Activated CD4-positive, alpha-beta T cell treated with anti-CD3 and anti-CD28 coated beads for 36 hours (primary cell): ENCODE results near the gene RTF2. TPM values are rescaled to one million over a fixed set of nuclear protein-coding genes. Genes with fewer than 3 reads are reported as not detected.
"Not testable (repeated sequence)": the region's sequence is repeated elsewhere in the genome, so short reads cannot be mapped to it uniquely, and the experiment has no call there.

Experiments used
- ATAC-seq: fragments of 200-7000 bp; cut with Tn5 transposase; one replicate; pipeline ENCODE4 v1.10.0; 2021; ENCODE audit warnings: mild to moderate bottlenecking, moderate library complexity
- CTCF ChIA-PET: fragments of 350-600 bp; sonication (Branson Sonifier 250); formaldehyde crosslinking; loops from one replicate; lab custom pipeline; 2021; ENCODE audit warnings: antibody characterized with exemption; lab: Charles Lee
- POLR2A ChIA-PET: fragments of 350-600 bp; sonication (Branson Sonifier 250); formaldehyde crosslinking; loops from one replicate; lab custom pipeline; 2021; ENCODE audit warnings: antibody characterized with exemption, inconsistent platforms; lab: Charles Lee
- DNase-seq: peaks from one replicate; pipeline ENCODE4 v3.0.0-alpha.2; 2020
- H3K27ac Mint-ChIP-seq: one replicate; pipeline ENCODE4 v1.8.0; 2021; ENCODE audit warnings: mixed read lengths
- H3K27me3 Mint-ChIP-seq: one replicate; pipeline ENCODE4 v1.8.0; 2021; ENCODE audit warnings: mixed read lengths
- H3K36me3 Mint-ChIP-seq: one replicate; pipeline ENCODE4 v1.8.0; 2021; ENCODE audit warnings: low read depth, mixed read lengths
- H3K4me1 Mint-ChIP-seq: one replicate; pipeline ENCODE4 v1.8.0; 2021; ENCODE audit warnings: mixed read lengths
- H3K4me3 Mint-ChIP-seq: one replicate; pipeline ENCODE4 v1.8.0; 2021; ENCODE audit warnings: mild to moderate bottlenecking, moderate library complexity, mixed read lengths
- H3K9me3 Mint-ChIP-seq: one replicate; pipeline ENCODE4 v1.8.0; 2021; ENCODE audit warnings: low read depth, mixed read lengths
- intact Hi-C, 2 experiments: fragments of 100-400 bp; cut with DNase I in 1 of 2; cut with micrococcal nuclease in 1 of 2; formaldehyde crosslinking; loops; one replicate each; pipeline versions ENCODE4 v1.14.2 to v1.15.1; 2022 to 2024; cut with DNase I, micrococcal nuclease
- total RNA-seq, 2 experiments: library from RNA; stranded (reverse); gene quantifications; one replicate each; pipeline ENCODE4 v1.2.3, GENCODE V29; 2021

Gene RTF2
- total RNA-seq, 2 experiments from 2014 or later, result 68.5 to 80.8 TPM

DNA sequence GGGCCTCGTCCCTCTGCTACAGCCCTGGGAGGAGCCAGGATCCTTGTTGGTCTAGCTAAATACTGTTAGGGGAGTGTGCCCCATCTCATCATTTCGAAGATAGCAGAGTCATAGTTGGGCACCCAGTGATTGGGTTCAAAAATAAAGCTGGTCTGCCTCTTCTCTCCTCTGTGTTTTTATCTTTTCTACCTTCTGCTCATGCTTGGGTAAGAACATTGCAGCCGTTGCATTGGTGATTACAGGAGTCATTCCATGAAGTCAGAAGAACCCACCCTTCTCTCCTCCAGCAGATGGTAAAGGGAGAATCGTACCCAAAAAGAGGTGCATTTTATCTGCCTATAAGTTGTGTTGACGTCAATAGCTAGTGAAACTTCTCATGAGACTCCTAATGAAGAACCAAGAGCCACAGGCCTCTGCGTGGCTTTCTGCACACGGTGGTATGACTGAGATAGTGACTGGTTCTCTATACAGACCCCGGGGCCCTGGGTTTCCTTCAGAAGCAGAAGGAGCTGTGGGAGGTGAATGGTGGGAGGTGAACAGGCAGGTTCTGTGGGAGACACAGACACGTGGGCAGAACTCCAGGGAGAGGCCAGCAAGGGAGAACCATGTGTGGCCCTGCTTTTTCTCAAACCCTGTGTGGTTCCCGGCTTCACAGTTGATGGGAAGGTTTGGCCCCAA, 50.4 kb downstream of the RTF2 start:
- CTCF ChIA-PET, result no interaction called here
- POLR2A ChIA-PET, result interaction anchor here (0.6 kb wide), 1 partner anchor 22 kb away, joined by 3 read pairs; no protein-coding TSS in a partner anchor
- Mint-ChIP-seq H3K27ac (no peak overlapping the region), H3K36me3 (peaks cover 69% of the 10 kb centered on the region), H3K4me3 (no peak overlapping the region), H3K27me3 (no peaks in the 10 kb centered on the region), H3K4me1 (peaks cover 6% of the 10 kb centered on the region), H3K9me3 (peaks cover 13% of the 10 kb centered on the region)
- DNase-seq (no peak), ATAC-seq (no peak)
- intact Hi-C loops, result no loop called here

DNA sequence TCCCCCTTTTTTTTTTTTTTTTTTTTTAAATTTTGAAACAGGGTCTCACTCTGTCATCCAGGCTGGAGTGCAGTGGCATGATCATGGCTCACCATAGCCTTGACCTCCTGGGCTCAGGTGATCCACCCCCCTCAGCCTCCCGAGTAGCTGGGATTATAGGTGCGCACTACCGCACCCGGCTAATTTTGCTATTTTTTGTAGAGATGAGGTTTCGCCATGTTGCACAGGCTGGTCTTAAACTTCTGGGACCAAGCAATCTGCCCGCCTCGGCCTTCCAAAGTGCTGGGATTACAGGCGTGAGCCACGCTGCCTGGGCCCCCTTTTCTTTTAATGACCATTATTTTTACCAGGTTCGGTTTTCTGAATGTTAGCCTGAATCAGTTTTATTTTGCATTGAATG, 51.1 kb downstream of the RTF2 start:
- Mint-ChIP-seq H3K27me3 (no peaks in the 10 kb centered on the region), H3K27ac (no peak overlapping the region), H3K36me3 (peaks cover 69% of the 10 kb centered on the region), H3K9me3 (peaks cover 13% of the 10 kb centered on the region), H3K4me3 (no peak overlapping the region), H3K4me1 (peaks cover 6% of the 10 kb centered on the region)
- DNase-seq (no peak), ATAC-seq (no peak)
- ChIA-PET POLR2A (interaction anchor here (0.6 kb wide), 1 partner anchor 22 kb away, joined by 3 read pairs; no protein-coding TSS in a partner anchor), CTCF (interaction anchor here (0.7 kb wide), 1 partner anchor 39 kb away, joined by 3 read pairs; no protein-coding TSS in a partner anchor)
- intact Hi-C loops, result no loop called here

DNA sequence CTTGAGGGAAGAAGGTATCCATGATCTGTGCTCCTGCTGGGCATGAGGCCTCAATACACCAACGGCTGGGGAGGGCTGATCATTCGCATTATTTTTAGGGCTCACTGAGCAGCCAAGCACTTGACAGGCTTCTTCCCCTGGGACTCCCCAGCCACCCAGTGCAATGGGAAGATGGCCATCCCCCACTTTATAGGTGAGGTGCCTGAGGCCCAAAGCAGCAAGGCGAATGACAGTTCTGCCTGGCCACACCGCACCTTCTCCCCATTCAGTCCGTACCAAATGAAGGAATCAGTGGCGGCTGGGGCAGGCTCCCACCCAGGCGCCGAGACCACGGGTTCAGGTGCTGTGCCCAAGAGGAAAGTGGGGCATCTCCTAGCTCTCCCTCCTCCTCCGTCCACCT, 51.8 kb downstream of the RTF2 start:
- Mint-ChIP-seq H3K4me3 (no peak overlapping the region), H3K27ac (no peak overlapping the region), H3K9me3 (peaks cover 13% of the 10 kb centered on the region), H3K4me1 (peaks cover 6% of the 10 kb centered on the region), H3K27me3 (no peaks in the 10 kb centered on the region), H3K36me3 (peaks cover 66% of the 10 kb centered on the region)
- POLR2A ChIA-PET, result no interaction called here
- intact Hi-C loops, result no loop called here
- CTCF ChIA-PET, result interaction anchor here (0.7 kb wide), 1 partner anchor 40 kb away, joined by 3 read pairs; no protein-coding TSS in a partner anchor
- DNase-seq (no peak), ATAC-seq (no peak)

DNA sequence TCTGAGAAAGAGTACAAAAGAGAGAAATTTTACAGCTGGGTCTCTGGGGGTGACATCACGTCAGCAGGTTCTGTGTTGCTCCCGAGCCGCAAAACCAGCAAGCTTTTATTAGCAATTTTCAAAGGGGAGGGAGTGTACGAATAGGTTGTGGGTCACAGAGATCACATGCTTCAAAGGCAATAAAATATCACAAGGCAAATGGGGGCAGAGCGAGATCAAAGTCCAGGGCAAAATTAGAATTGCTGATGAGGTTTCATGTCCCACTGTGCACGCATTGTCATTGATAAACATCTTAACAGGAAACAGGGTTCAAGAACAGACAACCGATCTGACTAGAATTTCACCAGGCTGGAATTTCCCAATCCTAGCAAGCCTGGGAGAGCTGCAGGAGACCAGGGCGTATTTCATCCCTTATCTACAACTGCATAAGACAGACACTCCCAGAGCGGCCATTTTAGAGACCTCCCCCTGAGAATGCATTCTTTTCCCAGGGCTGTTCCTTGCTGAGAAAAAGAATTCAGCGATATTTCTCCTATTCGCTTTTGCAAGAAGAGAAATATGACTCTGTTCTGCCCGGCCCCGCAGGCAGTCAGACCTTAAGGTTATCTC, 52.4 kb downstream of the RTF2 start:
- DNase-seq, H3K27ac Mint-ChIP-seq, ATAC-seq, intact Hi-C loops, POLR2A ChIA-PET, H3K4me1 Mint-ChIP-seq, H3K4me3 Mint-ChIP-seq, H3K27me3 Mint-ChIP-seq: not testable (repeated sequence)
- Mint-ChIP-seq H3K36me3 (peaks cover 59% of the 10 kb centered on the region), H3K9me3 (peaks cover 13% of the 10 kb centered on the region)
- CTCF ChIA-PET, result interaction anchor here (1.1 kb wide), 1 partner anchor 11 kb away, joined by 4 read pairs; no protein-coding TSS in a partner anchor

DNA sequence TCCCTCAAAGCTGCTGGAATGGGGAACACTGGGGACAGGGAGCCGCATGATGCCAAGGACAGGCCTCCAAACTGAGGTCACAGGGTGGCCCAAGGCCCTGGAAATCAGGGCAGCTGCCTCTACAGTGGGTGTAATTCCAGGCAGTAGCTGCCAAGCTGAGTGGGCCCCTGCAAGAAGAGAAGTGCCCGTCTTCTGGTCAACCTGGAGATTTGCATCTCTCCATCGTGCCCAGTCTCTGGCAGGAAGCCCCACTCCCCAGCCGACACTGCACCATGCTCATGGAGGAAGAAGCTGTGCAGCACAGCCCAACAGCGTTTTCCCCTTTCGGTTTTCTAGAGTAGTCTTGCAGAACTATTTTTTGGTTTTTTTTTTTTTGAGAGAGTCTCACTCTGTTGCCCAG, 53.9 kb downstream of the RTF2 start:
- Mint-ChIP-seq H3K27ac (no peak overlapping the region), H3K4me1 (peaks cover 6% of the 10 kb centered on the region), H3K4me3 (no peak overlapping the region), H3K27me3 (no peaks in the 10 kb centered on the region), H3K36me3 (peaks cover 45% of the 10 kb centered on the region), H3K9me3 (peaks cover 13% of the 10 kb centered on the region)
- ChIA-PET POLR2A (no interaction called here), CTCF (interaction anchor here (0.7 to 0.8 kb wide), 2 partner anchors 28 to 63 kb away, joined by 3 read pairs; no protein-coding TSS in a partner anchor)
- DNase-seq, result no peak
- intact Hi-C loops, result no loop called here
- ATAC-seq, result no peak

DNA sequence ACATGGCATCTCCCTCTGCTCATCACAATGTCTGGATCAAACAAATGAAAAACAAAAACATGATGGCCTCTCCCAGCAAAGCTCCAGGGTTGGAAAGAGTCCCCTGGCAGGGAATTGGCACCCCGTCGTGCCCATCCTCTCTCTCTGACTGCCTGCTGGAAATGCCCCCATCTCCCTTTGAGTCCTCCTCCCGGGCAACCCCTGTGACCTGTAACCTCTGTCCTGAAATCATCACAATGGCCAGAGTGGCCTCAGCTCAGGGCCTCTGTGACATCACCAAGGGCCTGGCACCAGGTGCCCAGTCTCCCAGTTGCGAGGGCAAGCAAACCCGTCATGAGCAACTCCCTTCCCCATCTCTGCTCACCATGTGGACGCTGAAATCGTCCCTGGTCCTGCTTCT, 56.0 kb downstream of the RTF2 start, which contains the start of gene FAM209A:
Gene FAM209A, plus strand, starts transcription at position 301 of the 400 bp plus-strand sequence. Its CDS starts 65 bp downstream, at position 366.
- intact Hi-C loops, H3K9me3 Mint-ChIP-seq, DNase-seq, H3K4me1 Mint-ChIP-seq, CTCF ChIA-PET, POLR2A ChIA-PET, H3K4me3 Mint-ChIP-seq, H3K27me3 Mint-ChIP-seq, H3K27ac Mint-ChIP-seq, ATAC-seq: not testable (repeated sequence)
- H3K36me3 Mint-ChIP-seq, result peaks cover 23% of the 10 kb centered on the region

DNA sequence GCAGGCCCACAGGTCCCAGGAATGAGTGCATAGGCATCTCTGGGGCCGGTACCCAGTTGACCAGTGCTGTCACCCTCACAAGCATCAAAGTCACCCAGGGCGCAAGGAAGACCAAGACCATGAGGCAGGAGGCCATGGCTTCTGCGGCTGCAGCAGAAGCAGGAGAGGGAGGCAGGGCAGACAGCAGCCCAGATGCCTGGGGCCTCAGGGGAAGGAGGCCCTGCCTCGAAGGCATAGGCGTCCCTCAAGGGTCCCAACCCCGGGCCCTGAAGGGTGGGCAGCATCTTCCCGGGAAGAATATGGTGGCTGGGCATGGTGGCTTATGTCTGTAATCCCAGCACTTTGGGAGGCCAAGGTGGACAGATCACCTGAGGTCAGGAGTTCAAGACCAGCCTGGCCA, 59.1 kb downstream of the RTF2 start:
- CTCF ChIA-PET, result interaction anchor here (0.6 kb wide), 1 partner anchor 1802 kb away, joined by 3 read pairs; no protein-coding TSS in a partner anchor
- no peak overlapping the region for H3K4me3 Mint-ChIP-seq
- H3K9me3 Mint-ChIP-seq, result no peaks in the 10 kb centered on the region
- DNase-seq, result no peak
- intact Hi-C loops, result no loop called here
- H3K27ac Mint-ChIP-seq, result no peak overlapping the region
- no peaks in the 10 kb centered on the region for H3K27me3 Mint-ChIP-seq
- no peaks in the 10 kb centered on the region for H3K36me3 Mint-ChIP-seq
- no peak for ATAC-seq
- POLR2A ChIA-PET, result no interaction called here
- peaks cover 6% of the 10 kb centered on the region for H3K4me1 Mint-ChIP-seq

DNA sequence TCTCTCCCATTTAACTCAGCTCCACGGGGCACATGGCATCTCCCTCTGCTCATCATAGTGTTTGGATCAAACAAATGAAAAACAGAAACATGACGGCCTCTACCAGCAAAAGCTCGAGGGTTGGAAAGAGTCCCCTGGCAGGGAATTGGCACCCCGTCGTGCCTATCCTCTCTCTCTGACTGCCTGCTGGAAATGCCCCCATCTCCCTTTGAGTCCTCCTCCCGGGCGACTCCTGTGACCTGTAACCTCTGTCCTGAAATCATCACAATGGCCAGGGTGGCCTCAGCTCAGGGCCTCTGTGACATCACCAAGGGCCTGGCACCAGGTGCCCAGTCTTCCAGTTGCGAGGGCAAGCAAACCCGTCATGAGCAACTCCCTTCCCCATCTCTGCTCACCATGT, 64.5 kb downstream of the RTF2 start, which contains the start of gene FAM209B:
Gene FAM209B, plus strand, starts transcription at position 301 of the 400 bp plus-strand sequence. Its CDS starts 96 bp downstream, at position 397.
- H3K27ac Mint-ChIP-seq, H3K27me3 Mint-ChIP-seq, H3K4me1 Mint-ChIP-seq, H3K9me3 Mint-ChIP-seq, H3K36me3 Mint-ChIP-seq, intact Hi-C loops, ATAC-seq, DNase-seq, H3K4me3 Mint-ChIP-seq, POLR2A ChIA-PET: not testable (repeated sequence)
- CTCF ChIA-PET, result interaction anchor here (0.7 kb wide), 1 partner anchor 18 kb away, joined by 5 read pairs; no protein-coding TSS in a partner anchor

DNA sequence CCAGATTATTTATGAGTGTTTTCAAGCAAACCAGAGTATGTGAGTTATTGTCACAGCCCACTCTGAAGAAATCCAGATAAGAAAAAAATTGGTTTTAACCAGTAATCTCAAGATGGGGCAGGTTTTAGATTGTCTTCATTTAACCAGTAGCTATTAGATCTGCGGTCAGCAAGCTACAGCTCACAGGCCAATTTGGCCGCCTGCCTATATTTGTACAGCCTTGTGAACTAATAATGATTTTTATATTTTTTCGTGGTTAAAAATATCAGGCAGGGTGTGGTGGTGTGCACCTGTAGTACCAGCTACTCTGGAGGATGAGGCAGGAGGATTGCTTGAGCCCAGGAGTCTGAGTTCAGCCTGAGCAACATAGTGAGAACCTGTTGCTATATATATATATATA, 69.6 kb downstream of the RTF2 start:
- Mint-ChIP-seq H3K27me3 (no peaks in the 10 kb centered on the region), H3K27ac (no peak overlapping the region), H3K4me3 (no peak overlapping the region), H3K4me1 (no peaks in the 10 kb centered on the region), H3K9me3 (no peaks in the 10 kb centered on the region), H3K36me3 (no peaks in the 10 kb centered on the region)
- intact Hi-C loops, result no loop called here
- POLR2A ChIA-PET, result no interaction called here
- CTCF ChIA-PET, result interaction anchor here (0.6 to 1.1 kb wide), 3 partner anchors 13 to 1141 kb away, joined by 3 read pairs; no protein-coding TSS in a partner anchor
- no peak for ATAC-seq
- DNase-seq, result no peak

DNA sequence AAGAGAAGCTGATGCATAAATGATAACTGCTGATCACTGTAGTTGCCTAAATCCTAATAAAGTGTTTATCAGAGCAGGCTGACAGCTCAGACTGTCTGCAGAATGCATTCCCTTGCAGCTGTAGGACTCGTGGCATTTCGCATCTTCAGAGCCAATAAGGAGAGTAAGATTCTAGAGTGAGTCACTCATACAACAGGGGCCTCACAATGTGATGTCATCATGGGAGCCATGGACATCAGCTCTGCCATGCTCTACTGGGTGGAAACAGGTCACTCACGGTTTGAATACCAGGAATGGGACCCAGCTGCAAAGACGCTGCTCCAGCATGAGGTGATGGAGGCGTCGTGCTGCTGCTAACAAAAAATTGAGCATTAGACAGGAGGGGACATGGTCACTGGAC, 72.0 kb downstream of the RTF2 start:
- H3K27me3 Mint-ChIP-seq, result no peaks in the 10 kb centered on the region
- ChIA-PET CTCF (no interaction called here), POLR2A (no interaction called here)
- H3K9me3 Mint-ChIP-seq, result no peaks in the 10 kb centered on the region
- intact Hi-C loops, result no loop called here
- no peak overlapping the region for H3K27ac Mint-ChIP-seq
- H3K4me3 Mint-ChIP-seq, result no peak overlapping the region
- H3K4me1 Mint-ChIP-seq, result no peaks in the 10 kb centered on the region
- no peaks in the 10 kb centered on the region for H3K36me3 Mint-ChIP-seq
- ATAC-seq (no peak), DNase-seq (no peak)

DNA sequence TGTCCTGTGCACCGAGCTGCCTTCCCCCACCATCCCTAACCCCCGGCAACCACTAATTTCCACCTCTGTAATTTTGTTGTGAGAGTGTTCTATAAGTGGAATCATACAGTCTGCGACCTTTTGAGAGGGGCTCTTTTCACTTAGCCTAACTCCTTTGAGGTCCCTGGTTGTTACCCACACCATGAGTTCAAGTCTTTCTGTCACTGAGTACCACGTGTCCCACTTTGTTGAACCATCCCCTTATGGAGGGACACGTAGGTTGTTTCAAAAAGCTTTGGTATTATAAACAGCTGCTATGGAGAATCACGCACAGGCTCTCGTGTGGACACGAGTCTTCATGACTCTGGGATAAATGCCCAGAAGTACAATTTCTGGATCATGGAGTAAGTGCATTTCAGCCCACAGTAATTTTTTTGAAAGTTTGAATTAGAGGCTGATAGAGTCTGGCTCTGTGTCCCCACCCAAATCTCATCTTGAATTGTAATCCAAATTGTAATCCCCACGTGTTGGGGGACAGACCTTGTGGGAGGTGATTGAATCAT, 74.1 kb downstream of the RTF2 start:
- ATAC-seq (no peak), DNase-seq (no peak)
- POLR2A ChIA-PET, result interaction anchor here (0.6 kb wide), 1 partner anchor 676 kb away, joined by 4 read pairs; no protein-coding TSS in a partner anchor
- Mint-ChIP-seq H3K4me1 (no peaks in the 10 kb centered on the region), H3K36me3 (no peaks in the 10 kb centered on the region), H3K27me3 (no peaks in the 10 kb centered on the region), H3K4me3 (no peak overlapping the region), H3K27ac (no peak overlapping the region), H3K9me3 (no peaks in the 10 kb centered on the region)
- CTCF ChIA-PET, result interaction anchor here (1.4 kb wide), 1 partner anchor 8 kb away, joined by 8 read pairs; no protein-coding TSS in a partner anchor
- intact Hi-C loops, result no loop called here
